ENCODE data around the gene ATXN2. TPM values are rescaled to one million over a fixed set of nuclear protein-coding genes. Genes with fewer than 3 reads are reported as not detected.
A peak's percentile ranks its signal among the peaks of the same experiment; 100 is the strongest.

The ATXN2 gene
- polyA plus RNA-seq, 1 experiment: 19.1 TPM

DNA sequence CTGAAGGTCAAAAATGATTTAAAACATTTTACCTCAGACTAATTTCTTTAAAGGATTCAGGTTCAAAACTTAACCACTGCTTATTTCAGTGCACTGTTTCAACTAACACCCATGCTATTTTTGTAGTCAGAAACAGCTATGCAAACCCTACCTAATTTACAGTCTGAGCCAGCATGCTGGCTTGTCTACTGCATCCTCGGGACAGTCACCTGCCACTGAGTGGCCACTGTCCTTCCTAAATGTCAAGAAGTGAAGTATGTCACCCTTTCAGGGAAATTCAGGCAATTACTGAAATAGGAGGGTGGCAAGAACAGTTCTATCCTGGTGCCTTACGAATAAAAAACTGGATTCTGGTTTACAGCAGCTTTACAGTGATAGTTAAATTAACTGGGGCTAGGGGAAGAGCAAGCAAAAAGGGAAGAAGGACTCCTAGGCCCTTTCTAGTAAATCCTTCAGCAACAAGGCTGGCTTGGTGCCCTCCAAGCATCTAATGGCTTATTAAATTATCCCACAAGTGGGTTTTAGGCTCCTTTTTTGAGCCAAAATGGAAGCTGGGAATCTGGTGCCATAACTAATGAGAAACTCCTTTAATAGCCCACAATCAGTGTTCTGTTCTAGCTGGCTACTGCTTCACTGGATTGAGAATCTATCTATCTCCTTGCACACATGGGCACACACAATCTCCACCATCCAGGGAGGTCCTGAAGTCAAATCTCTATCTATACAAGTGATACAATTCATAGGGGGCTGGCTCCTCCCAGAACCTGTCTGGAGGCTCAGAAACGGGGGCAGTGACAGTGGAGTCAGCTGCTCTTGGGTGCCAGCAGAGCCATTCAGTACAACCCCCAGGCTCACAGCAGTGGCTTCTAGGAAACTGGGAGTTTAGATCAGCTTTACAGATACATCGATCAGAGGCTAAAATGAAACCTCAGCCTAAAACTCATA lies 150.0 kb downstream of the ATXN2 start:
- CTCF ChIA-PET: interaction anchor here (0.7 to 10.4 kb wide), 4 partner anchors 12 to 511 kb away, joined by 3 to 349 read pairs (median 6); no protein-coding TSS in a partner anchor
- Histone ChIP-seq H3K27me3 (ENCODE audit: control insufficient read depth, insufficient read depth, low read length) (no peaks in the 10 kb centered on the region), H3K27ac (ENCODE audit: low read depth, low read length) (peak overlapping the region; percentile 47), H3K4me3 (ENCODE audit: low read depth, low read length) (no peak overlapping the region), H3K9me3 (ENCODE audit: control insufficient read depth, insufficient read depth, low read length) (no peaks in the 10 kb centered on the region)
- TF ChIP-seq, protein P1, sequence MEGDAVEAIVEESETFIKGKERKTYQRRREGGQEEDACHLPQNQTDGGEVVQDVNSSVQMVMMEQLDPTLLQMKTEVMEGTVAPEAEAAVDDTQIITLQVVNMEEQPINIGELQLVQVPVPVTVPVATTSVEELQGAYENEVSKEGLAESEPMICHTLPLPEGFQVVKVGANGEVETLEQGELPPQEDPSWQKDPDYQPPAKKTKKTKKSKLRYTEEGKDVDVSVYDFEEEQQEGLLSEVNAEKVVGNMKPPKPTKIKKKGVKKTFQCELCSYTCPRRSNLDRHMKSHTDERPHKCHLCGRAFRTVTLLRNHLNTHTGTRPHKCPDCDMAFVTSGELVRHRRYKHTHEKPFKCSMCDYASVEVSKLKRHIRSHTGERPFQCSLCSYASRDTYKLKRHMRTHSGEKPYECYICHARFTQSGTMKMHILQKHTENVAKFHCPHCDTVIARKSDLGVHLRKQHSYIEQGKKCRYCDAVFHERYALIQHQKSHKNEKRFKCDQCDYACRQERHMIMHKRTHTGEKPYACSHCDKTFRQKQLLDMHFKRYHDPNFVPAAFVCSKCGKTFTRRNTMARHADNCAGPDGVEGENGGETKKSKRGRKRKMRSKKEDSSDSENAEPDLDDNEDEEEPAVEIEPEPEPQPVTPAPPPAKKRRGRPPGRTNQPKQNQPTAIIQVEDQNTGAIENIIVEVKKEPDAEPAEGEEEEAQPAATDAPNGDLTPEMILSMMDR (IDR thresholded peaks at IDR 0.05; ENCODE audit: low read depth, low read length): no peak
- POLR2A ChIA-PET: no interaction called here
- DNase-seq (ENCODE audit: low read depth, low spot score): no peak

DNA sequence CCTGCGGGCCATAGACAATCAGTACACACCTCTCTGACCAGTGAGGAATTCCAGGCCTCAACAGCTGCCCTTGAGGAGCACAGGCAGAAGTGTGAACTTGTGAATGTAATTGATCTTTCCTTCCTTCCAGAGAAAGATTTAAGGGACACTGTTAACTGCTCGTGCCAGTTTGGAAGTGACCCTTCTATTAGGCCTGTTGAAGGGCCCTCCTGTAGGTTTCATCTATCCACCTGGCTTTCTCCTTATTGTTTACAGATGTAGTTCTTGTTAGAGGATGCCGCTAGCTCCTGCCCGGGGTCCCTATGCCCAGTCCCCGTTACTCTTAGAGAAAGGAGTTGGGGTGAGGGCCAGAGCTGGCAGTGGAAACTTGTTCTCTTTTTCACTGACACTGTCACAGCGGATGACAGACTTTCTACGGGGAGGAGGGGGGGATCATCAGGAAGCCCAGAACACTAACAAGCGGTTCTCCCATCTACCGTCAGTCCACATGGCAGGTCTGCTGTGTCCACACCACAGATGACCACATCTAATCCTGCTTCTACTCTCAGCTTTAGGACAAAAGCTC lies 150.8 kb downstream of the ATXN2 start:
- no peak overlapping the region for H3K27ac ChIP-seq (ENCODE audit: low read depth, low read length)
- no peaks in the 10 kb centered on the region for H3K9me3 ChIP-seq (ENCODE audit: control insufficient read depth, insufficient read depth, low read length)
- H3K4me3 ChIP-seq (ENCODE audit: low read depth, low read length): no peak overlapping the region
- ChIA-PET CTCF (interaction anchor here (0.7 to 10.4 kb wide), 3 partner anchors 51 to 511 kb away, joined by 4 to 349 read pairs (median 9); no protein-coding TSS in a partner anchor), POLR2A (no interaction called here)
- DNase-seq (ENCODE audit: low read depth, low spot score): no peak
- TF ChIP-seq, protein P1 (IDR thresholded peaks at IDR 0.05; ENCODE audit: low read depth, low read length): no peak
- H3K27me3 ChIP-seq (ENCODE audit: control insufficient read depth, insufficient read depth, low read length): no peaks in the 10 kb centered on the region

DNA sequence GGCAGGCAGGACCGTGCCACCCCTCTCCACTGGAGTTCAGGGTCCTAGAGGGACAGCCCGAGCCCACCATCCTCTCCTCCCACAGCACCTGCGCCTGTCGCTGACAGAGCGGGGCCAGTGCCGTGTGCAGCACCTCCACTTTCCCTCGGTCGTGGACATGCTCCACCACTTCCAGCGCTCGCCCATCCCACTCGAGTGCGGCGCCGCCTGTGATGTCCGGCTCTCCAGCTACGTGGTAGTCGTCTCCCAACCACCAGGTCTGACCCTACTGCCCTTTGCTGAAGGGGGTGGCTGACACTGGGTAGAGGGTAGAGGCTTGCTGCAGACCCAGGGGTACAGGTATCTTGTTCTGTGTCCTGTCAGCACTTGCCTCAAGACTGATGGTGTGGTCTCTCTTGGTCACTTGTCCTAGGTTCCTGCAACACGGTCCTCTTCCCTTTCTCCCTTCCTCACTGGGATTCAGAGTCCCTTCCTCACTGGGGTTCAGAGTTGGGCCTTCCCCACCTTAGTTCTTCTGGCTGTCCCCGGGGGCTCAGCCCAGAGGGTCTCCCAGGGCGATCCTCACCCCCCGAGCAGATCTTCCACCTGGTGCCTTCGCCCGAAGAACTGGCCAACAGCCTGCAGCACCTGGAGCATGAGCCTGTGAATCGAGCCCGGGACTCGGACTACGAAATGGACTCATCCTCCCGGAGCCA lies 151.4 kb downstream of the ATXN2 start:
- Histone ChIP-seq H3K4me3 (ENCODE audit: low read depth, low read length) (no peak overlapping the region), H3K27me3 (ENCODE audit: control insufficient read depth, insufficient read depth, low read length) (no peaks in the 10 kb centered on the region), H3K9me3 (ENCODE audit: control insufficient read depth, insufficient read depth, low read length) (no peaks in the 10 kb centered on the region), H3K27ac (ENCODE audit: low read depth, low read length) (no peak overlapping the region)
- DNase-seq (ENCODE audit: low read depth, low spot score): no peak
- POLR2A ChIA-PET: no interaction called here
- TF ChIP-seq, protein P1 (IDR thresholded peaks at IDR 0.05; ENCODE audit: low read depth, low read length): no peak
- CTCF ChIA-PET: interaction anchor here (0.6 to 10.4 kb wide), 2 partner anchors 9 to 50 kb away, joined by 3 to 349 read pairs; no protein-coding TSS in a partner anchor

DNA sequence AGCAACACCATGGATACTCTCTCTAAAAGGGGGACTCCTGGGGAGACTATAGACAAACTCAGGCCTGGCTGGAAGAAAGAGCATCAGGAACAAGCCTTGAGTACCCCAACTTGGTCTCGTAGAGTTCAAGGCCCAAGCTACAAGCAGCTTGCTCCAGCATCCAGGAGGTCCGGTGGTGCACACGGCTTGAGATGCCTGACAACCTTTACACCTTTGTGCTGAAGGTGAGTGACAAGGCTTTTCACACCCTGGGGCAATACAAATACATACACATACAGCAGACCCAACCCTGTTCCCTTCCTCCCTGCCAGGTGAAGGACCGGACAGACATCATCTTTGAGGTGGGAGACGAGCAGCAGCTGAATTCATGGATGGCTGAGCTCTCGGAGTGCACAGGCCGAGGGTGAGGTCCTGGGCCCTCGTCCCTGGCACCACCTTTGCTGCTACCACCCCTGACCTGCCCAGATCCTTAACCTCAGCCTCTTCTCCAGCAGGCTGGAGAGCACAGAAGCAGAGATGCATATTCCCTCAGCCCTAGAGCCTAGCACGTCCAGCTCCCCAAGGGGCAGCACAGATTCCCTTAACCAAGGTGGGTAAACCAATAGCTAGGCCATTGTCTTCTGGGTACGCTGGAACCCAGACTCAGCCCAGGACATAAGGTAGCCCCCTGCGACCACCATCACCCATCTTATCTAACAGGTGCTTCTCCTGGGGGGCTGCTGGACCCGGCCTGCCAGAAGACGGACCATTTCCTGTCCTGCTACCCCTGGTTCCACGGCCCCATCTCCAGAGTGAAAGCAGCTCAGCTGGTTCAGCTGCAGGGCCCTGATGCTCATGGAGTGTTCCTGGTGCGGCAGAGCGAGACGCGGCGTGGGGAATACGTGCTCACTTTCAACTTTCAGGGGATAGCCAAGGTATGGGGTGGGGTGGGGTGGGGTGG lies 152.2 kb downstream of the ATXN2 start:
- no peaks in the 10 kb centered on the region for H3K9me3 ChIP-seq (ENCODE audit: control insufficient read depth, insufficient read depth, low read length)
- ChIA-PET CTCF (interaction anchor here (0.6 to 2.0 kb wide), 2 partner anchors 10 to 50 kb away, joined by 3 to 11 read pairs; no protein-coding TSS in a partner anchor), POLR2A (interaction anchor here (1.9 kb wide), 1 partner anchor 12 kb away, joined by 5 read pairs; no protein-coding TSS in a partner anchor)
- no peak for DNase-seq (ENCODE audit: low read depth, low spot score)
- peak overlapping the region; percentile 52 for H3K27ac ChIP-seq (ENCODE audit: low read depth, low read length)
- TF ChIP-seq, protein P1 (IDR thresholded peaks at IDR 0.05; ENCODE audit: low read depth, low read length): no peak
- H3K4me3 ChIP-seq (ENCODE audit: low read depth, low read length): no peak overlapping the region
- H3K27me3 ChIP-seq (ENCODE audit: control insufficient read depth, insufficient read depth, low read length): no peaks in the 10 kb centered on the region

Measured in AG04450 (cell line).